NOMO-1 (cell line): ENCODE results near the gene RAD21L1.

Source experiments
- DNase-seq, 2 experiments: peaks; one replicate each; lab custom pipeline; 2025; ENCODE audit not compliant: unreplicated experiment in 2 of 2; lab: John Stamatoyannopoulos, UW

Gene RAD21L1

GRCh38 chr20:1267809-1268374 lies 42.0 kb downstream of the RAD21L1 start:
- no peak for DNase-seq

- DNase-seq, result no peak
These were observed 43.4 kb downstream of the RAD21L1 start for GRCh38 chr20:1269235-1269634.

DNA sequence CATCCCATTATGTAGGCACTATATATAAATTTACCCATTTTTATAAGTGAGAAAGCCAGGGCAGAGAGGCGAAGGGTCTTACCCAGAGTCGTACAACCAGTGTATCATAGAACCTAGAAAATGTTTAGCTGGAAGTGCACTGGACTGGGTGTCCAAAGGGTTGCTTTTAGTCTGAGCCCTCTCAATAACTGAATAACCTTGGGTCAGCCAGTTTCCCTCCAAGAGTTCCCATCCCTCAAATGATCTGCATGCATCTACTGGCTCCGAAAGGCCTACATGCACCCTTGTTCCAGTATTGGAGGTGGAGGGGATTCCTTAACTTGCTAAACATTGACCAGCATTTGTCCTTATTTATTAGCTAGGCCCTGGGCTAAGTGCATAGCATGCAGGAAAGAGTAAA lies 44.0 kb downstream of the RAD21L1 start:
- no peak for DNase-seq

- no peak for DNase-seq
These were observed 46.7 kb downstream of the RAD21L1 start for GRCh38 chr20:1272368-1273100.

DNA sequence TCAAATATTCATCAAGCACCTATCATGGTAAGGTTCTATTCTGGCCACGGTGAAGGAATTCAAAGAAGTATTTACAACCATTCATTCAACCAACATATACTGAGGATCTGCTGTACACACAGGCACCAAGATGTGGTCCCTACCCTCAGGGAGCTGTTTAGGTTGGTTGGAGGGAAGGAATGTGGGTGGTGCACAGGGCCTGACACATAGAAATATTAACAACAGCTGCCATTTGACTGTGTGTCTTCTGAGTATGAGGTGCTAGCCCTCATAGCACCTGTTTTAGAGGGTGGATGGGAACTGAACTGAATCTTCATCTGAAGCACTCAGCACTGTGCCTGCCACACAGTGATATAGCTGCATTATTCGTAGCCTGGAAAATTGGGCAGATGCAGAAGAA lies 47.5 kb downstream of the RAD21L1 start:
- DNase-seq, result no peak

- no peak for DNase-seq
These were observed 48.9 kb downstream of the RAD21L1 start for GRCh38 chr20:1274485-1275311.

DNA sequence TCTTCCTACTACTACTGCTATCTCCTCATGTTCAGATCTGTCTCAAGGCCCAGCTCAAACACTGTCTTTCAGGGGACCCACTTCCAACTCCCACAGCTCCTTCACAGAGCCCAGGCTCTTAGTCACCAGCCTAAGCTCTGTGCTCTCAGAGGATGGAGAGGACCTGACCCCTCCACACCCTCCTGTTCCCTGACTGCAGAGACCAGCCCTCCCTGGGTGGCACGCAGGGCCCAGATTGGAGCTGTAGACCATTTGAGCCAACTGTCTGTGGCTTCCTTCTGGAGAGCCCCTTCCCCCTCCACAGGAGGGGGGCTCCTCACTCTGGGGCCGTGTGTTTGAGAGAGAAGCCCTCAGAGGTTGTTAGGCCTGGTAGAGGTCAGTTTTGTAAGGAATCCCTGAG lies 50.1 kb downstream of the RAD21L1 start:
- DNase-seq, result no peak

GRCh38 chr20:1277529-1278322 lies 51.9 kb downstream of the RAD21L1 start:
- no peak for DNase-seq

- peak in 1 of 2 experiments; percentile 20 for DNase-seq
These were observed 53.1 kb downstream of the RAD21L1 start for GRCh38 chr20:1278993-1279392.

DNA sequence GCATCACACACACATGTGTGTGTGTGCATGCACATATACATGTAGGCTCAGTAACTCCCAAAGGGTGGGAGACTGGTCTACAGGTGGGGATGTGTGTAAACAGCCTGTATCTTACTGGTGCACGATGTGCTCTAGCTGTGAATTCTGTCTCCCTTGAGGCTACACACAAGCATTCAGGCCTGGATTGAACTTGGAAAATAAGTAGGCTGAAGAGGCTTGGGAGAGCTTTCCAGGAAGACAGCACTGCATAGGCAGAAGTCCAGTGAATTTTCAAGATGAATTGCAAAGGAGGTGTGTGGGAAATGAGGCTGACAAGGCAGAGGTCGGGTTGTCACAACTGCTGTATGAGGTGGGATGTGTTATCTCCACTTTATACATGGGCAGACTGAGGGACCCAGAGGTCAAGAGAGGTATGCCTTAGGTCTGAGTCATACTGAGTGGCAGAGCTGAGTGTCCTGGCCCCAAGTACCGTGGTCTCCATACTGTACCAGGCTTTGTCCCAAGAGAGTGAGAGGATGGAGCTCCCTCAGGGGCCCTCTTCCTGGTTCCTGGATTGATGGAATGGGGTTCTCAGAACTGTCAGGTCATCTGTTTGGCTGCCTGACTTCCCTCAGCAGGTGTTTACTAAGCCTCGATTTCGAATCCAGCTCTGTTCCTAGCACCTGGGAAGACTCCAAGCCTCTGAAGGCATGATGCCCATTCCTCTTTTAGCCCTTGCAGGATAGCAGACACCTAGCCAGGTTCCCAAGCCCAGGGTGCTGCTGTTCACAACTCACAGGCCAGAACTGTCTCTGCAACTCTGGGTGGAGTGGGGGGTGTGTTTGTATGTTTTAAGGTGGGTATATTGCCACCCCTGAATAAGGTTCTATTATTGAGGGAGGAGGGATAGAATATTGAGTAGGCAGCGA lies 54.6 kb downstream of the RAD21L1 start:
- no peak for DNase-seq

DNA sequence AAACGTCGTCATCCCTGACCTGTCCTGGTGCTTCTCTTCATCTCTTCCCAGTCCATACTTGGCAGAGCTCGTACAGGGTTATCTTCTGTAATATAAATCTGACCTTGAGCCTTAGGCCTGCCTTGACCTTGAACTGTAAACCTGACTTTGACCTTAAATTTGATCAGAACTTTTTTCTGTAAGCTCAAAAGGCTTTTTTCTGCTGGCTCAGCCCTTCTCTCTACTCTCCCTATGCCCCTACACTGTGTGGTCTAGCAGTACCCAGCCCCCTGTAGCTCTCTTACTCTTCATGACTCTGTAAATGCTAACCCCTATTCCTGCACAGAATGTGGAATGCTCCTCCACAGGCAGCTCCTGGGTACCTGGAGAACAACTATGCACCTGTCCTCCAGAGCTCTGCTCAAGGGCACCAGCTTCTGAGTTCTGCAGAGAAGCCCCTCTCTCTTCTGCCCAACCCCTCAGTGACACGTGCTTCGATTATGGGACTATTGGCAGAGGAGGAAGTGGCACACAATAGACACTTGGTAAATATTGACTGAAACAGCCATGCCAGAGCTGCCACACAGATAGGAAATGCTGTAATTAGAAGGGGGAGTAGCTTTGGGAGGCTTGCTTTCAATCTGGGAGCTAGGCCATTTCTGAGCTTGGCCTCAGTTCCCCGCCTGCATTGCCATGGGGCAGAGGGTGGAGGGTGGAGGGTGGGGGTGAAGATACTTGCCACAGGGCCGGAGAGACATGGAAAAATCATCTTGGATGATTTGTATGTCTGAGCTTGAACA lies 55.6 kb downstream of the RAD21L1 start:
- no peak for DNase-seq

DNA sequence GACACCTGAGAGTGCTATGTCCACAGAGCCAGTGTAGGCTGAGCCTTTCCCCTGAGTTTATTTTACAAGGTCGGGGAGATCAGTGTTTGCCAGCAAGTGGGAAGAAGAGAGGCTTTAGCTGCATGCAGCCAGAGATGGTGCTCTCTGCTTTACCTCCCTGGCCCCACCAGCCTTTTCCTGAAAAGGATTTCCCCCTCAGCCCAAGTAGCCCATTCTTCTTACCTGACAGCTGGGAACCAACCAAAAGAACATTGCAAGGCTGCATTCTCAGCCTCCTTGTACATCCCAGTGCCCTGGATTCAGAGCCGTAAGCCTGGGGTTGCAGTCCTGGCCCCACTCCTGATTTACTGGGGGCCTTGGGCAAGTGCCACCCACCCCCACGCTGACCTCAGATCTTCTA lies 57.1 kb downstream of the RAD21L1 start:
- no peak for DNase-seq

DNA sequence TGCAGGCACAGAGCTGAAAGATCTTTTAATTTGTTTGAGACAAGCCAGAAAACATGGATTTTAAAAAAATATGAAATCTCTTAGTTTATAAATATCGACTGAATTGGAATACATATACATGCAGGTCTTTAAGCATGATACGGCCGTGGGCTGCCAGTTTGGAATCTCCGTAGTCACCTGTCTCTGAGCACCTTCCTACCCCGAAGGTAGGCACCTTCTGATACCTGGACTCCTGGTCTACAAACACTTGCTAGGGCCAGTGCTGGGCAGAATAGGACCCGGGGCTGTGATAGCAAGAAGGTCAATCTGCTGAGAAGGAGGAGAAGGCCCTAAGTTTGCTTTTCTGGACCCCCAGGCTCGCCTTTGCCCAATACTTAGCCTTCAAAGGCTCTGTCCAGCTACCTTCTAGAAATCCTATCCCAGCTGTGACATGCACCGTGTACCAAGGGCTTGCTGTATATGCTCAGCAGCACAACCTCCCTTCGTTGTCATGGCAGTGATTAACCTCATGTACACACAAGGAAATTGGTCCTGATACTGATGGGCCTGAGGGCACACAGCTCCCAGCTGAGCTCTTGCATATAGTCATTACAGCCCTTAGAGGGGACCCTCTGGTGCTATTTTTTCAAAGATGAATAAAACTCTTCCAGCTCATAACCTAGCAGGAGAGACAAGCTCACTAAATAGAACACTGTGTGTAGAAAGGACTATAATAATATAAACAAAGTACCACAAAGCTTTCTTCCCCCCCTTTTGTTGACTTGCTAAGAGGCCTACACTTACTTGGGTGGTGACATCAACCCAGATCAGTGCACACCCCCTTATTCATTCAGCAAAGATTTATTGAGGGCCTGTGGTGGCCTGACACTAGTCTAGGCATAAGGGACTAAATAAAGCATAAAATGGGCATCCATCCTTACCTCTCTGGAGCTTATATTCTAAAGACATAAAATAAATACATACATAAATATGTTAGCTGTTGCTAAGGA lies 58.0 kb downstream of the RAD21L1 start:
- DNase-seq, result no peak

DNA sequence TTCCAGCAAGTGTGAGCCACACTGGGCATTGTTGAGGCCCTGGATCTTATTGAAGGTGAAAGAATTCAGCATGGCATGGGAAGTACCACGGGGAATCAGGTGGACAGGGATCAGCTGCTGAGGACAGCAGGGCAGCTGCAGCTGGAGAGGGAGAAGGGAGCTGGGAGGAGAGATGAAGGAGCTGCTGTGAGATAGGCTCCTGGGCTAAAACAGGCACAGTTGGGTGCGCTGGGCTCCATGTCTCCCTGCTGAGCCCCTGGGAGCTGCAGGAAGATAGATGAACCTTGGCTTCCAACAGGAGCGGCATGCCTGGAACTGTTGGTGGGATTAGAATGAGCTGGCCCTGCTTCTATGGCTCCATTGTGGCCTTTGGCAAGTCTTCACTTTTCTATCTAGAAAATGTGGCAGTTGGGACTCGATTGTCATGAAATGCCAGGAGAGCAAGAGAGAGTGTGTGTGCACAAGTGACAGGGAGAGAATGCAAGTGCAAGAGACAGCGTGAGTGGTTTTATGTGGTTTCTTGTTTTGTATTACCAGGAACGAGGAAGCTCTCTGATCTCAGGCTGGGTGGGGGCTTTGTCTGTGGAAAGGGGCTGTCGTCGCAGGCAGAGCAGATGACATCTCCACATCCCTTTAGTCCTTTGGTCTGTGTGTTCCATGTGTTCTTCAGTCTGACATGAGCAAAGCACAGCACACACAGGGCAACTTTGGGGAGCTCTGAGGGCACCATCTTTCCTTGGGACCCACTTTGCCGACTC lies 60.6 kb downstream of the RAD21L1 start:
- no peak for DNase-seq

GRCh38 chr20:1287306-1287705 lies 61.5 kb downstream of the RAD21L1 start:
- no peak for DNase-seq

- no peak for DNase-seq
These were observed 62.1 kb downstream of the RAD21L1 start for GRCh38 chr20:1287787-1288569.
